GM12874 (cell line): ENCODE results near the gene CCDC149.

Source experiments
- CTCF ChIP-seq: IDR thresholded peaks from 2 replicates; pipeline ENCODE4 v1.5.1; 2011; ENCODE audit warnings: low read depth, mild to moderate bottlenecking, control low read depth, low read length, moderate library complexity; ENCODE audit not compliant: insufficient read depth

The CCDC149 gene

GRCh38 chr4:24855741-24856140, 57.1 kb downstream of the CCDC149 start:
- no peak for TF ChIP-seq CTCF

GRCh38 chr4:24853142-24853541, 59.7 kb downstream of the CCDC149 start:
- no peak for TF ChIP-seq CTCF

GRCh38 chr4:24850674-24851073, 62.2 kb downstream of the CCDC149 start:
- no peak for TF ChIP-seq CTCF

- no peak for TF ChIP-seq CTCF
These were observed 63.1 kb downstream of the CCDC149 start for GRCh38 chr4:24849756-24850155.

GRCh38 chr4:24849351-24849750, 63.5 kb downstream of the CCDC149 start:
- TF ChIP-seq CTCF, result no peak

- no peak for TF ChIP-seq CTCF
These were observed 66.1 kb downstream of the CCDC149 start for GRCh38 chr4:24846716-24847115.

- TF ChIP-seq CTCF, result no peak
These were observed 66.9 kb downstream of the CCDC149 start for GRCh38 chr4:24845902-24846301.

- no peak for TF ChIP-seq CTCF
These were observed 67.7 kb downstream of the CCDC149 start for GRCh38 chr4:24845132-24845531.
